OCI-LY7 (cell line): ENCODE measurements around the gene DHRSX.

ENCODE experiments used
- CTCF ChIP-seq: fragments of 200-600 bp; sonication (generic); conservative IDR thresholded peaks from 2 replicates; pipeline ENCODE4 v1.5.1; 2014; ENCODE audit warnings: mild to moderate bottlenecking, antibody characterized with exemption, low read length, moderate library complexity, mixed read lengths
- EZH2phosphoT487 ChIP-seq: fragments of 200-600 bp; sonication (generic); IDR thresholded peaks from 2 replicates; pipeline ENCODE4 v1.6.1; 2018; ENCODE audit warnings: low read depth, borderline replicate concordance, mild to moderate bottlenecking, mixed run types, antibody characterized with exemption, low read length, moderate library complexity, mixed read lengths

DNA sequence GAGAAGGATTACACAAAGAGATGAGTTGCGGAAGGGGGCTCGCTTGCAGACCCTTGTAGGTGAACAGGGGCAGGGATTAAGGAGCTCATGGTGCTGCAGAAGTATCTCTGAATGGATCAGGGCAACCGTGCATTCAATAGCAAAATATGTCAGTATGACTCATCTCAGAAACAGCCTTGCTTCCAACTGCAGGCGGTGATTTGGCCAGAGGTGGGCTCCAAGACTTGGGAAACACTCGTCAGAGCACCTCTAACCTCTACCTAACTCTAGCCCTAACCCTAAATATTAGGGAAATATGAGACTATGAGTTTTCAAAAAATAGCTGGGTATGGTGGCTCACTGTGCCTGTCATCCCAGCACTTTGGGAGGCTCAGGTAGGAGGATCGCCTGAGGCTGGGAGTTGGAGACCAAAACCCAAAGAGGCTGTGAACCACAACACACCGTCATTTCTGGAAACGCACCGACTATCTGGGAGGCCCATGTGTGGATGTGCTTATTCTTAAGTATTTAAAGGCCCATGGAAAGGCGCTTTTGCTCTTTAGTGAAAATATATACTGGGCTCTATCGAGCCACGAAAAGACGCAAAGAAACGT, 102.6 kb downstream of the DHRSX start:
- TF ChIP-seq CTCF: no peak
- TF ChIP-seq EZH2phosphoT487: no peak
